SJSA1 (cell line): ENCODE measurements around the gene SUB1. TPM values are rescaled to one million over a fixed set of nuclear protein-coding genes. Genes with fewer than 3 reads are reported as not detected.
"Not testable (repeated sequence)": the region's sequence is repeated elsewhere in the genome, so short reads cannot be mapped to it uniquely, and the experiment has no call there.

Experiments used
- DNase-seq, 2 experiments: peaks; one replicate each; pipeline ENCODE4 v3.0.0-alpha.2; 2015 to 2020; ENCODE audit warnings: low spot score in 2 of 2, low read depth in 1 of 2
- H3K27ac ChIP-seq: fragments of 250-450 bp; sonication (Bioruptor Pico); 2 replicates; pipeline ENCODE4 v1.5.1; 2020; ENCODE audit warnings: mild to moderate bottlenecking, moderate library complexity
- H3K27me3 ChIP-seq: fragments of 250-450 bp; sonication (Bioruptor Pico); replicated peaks from 2 replicates; pipeline ENCODE4 v1.5.1; 2020; ENCODE audit warnings: mild to moderate bottlenecking, moderate library complexity
- H3K36me3 ChIP-seq: fragments of 250-450 bp; sonication (Bioruptor Pico); 2 replicates; pipeline ENCODE4 v1.5.1; 2020; ENCODE audit warnings: mild to moderate bottlenecking
- H3K4me1 ChIP-seq: fragments of 250-450 bp; sonication (Bioruptor Pico); replicated peaks from 2 replicates; pipeline ENCODE4 v1.6.1; 2021; ENCODE audit warnings: mild to moderate bottlenecking
- H3K4me3 ChIP-seq: fragments of 250-450 bp; sonication (Bioruptor Pico); 2 replicates; pipeline ENCODE4 v1.5.1; 2020; ENCODE audit warnings: mild to moderate bottlenecking
- H3K9me3 ChIP-seq: fragments of 250-450 bp; sonication (Bioruptor Pico); replicated peaks from 2 replicates; pipeline ENCODE4 v1.5.1; 2020; ENCODE audit warnings: mild to moderate bottlenecking
- total RNA-seq: library from RNA; depleted of rRNA; stranded (reverse); fragments of >200 nt; shearing (Covaris generic); gene quantifications from 2 replicates; pipeline ENCODE4 v1.2.3, GENCODE V29; 2014

Gene SUB1
- total RNA-seq, 1 experiment from 2014 or later, result 362 TPM

GRCh38 chr5:32552936-32553335 lies 32.4 kb upstream of the SUB1 start:
- H3K4me1 ChIP-seq, result no peaks in the 10 kb centered on the region
- no peaks in the 10 kb centered on the region for H3K9me3 ChIP-seq
- no peak overlapping the region for H3K4me3 ChIP-seq
- no peak for DNase-seq
- H3K36me3 ChIP-seq, result no peaks in the 10 kb centered on the region
- H3K27ac ChIP-seq, result no peak overlapping the region
- H3K27me3 ChIP-seq, result no peaks in the 10 kb centered on the region

GRCh38 chr5:32554181-32554780 lies 31.1 kb upstream of the SUB1 start:
- H3K27me3 ChIP-seq, H3K27ac ChIP-seq, DNase-seq, H3K36me3 ChIP-seq, H3K4me1 ChIP-seq, H3K4me3 ChIP-seq, H3K9me3 ChIP-seq: not testable (repeated sequence)

GRCh38 chr5:32556543-32556942 lies 28.8 kb upstream of the SUB1 start:
- H3K36me3 ChIP-seq, H3K27ac ChIP-seq, DNase-seq, H3K9me3 ChIP-seq, H3K27me3 ChIP-seq, H3K4me3 ChIP-seq, H3K4me1 ChIP-seq: not testable (repeated sequence)

- Histone ChIP-seq H3K36me3 (no peaks in the 10 kb centered on the region), H3K27ac (no peak overlapping the region), H3K27me3 (no peaks in the 10 kb centered on the region), H3K4me1 (no peaks in the 10 kb centered on the region), H3K9me3 (no peaks in the 10 kb centered on the region), H3K4me3 (no peak overlapping the region)
- no peak for DNase-seq
Observed at GRCh38 chr5:32559411-32559810, 25.9 kb upstream of the SUB1 start.

GRCh38 chr5:32559921-32560320 lies 25.4 kb upstream of the SUB1 start:
- Histone ChIP-seq H3K4me1 (no peaks in the 10 kb centered on the region), H3K27ac (no peak overlapping the region), H3K27me3 (no peaks in the 10 kb centered on the region), H3K9me3 (no peaks in the 10 kb centered on the region), H3K4me3 (no peak overlapping the region), H3K36me3 (no peaks in the 10 kb centered on the region)
- DNase-seq, result no peak

- Histone ChIP-seq H3K27me3 (no peaks in the 10 kb centered on the region), H3K4me1 (no peaks in the 10 kb centered on the region), H3K9me3 (no peaks in the 10 kb centered on the region), H3K27ac (no peak overlapping the region), H3K36me3 (no peaks in the 10 kb centered on the region), H3K4me3 (no peak overlapping the region)
- no peak for DNase-seq
Observed at GRCh38 chr5:32562056-32562455, 23.3 kb upstream of the SUB1 start.

GRCh38 chr5:32562843-32563242 lies 22.5 kb upstream of the SUB1 start:
- no peak overlapping the region for H3K27ac ChIP-seq
- H3K9me3 ChIP-seq, result no peaks in the 10 kb centered on the region
- H3K27me3 ChIP-seq, result no peaks in the 10 kb centered on the region
- H3K4me1 ChIP-seq, result no peaks in the 10 kb centered on the region
- H3K4me3 ChIP-seq, result no peak overlapping the region
- no peak for DNase-seq
- H3K36me3 ChIP-seq, result no peaks in the 10 kb centered on the region

- no peaks in the 10 kb centered on the region for H3K4me1 ChIP-seq
- no peaks in the 10 kb centered on the region for H3K36me3 ChIP-seq
- H3K9me3 ChIP-seq, result no peaks in the 10 kb centered on the region
- no peak overlapping the region for H3K27ac ChIP-seq
- H3K4me3 ChIP-seq, result no peak overlapping the region
- no peak for DNase-seq
- no peaks in the 10 kb centered on the region for H3K27me3 ChIP-seq
Observed at GRCh38 chr5:32563614-32564013, 21.7 kb upstream of the SUB1 start.

GRCh38 chr5:32565145-32565544 lies 20.2 kb upstream of the SUB1 start:
- Histone ChIP-seq H3K27me3 (no peaks in the 10 kb centered on the region), H3K4me1 (no peaks in the 10 kb centered on the region), H3K27ac (no peak overlapping the region), H3K9me3 (no peaks in the 10 kb centered on the region), H3K36me3 (no peaks in the 10 kb centered on the region), H3K4me3 (no peak overlapping the region)
- no peak for DNase-seq

- H3K36me3 ChIP-seq, result no peaks in the 10 kb centered on the region
- no peak overlapping the region for H3K4me3 ChIP-seq
- DNase-seq, result no peak
- H3K4me1 ChIP-seq, result no peaks in the 10 kb centered on the region
- no peaks in the 10 kb centered on the region for H3K27me3 ChIP-seq
- H3K27ac ChIP-seq, result no peak overlapping the region
- no peaks in the 10 kb centered on the region for H3K9me3 ChIP-seq
Observed at GRCh38 chr5:32566319-32567111, 18.8 kb upstream of the SUB1 start.

GRCh38 chr5:32571128-32571527 lies 14.2 kb upstream of the SUB1 start:
- H3K4me3 ChIP-seq, result no peak overlapping the region
- H3K4me1 ChIP-seq, result no peaks in the 10 kb centered on the region
- H3K27me3 ChIP-seq, result no peaks in the 10 kb centered on the region
- H3K36me3 ChIP-seq, result no peaks in the 10 kb centered on the region
- DNase-seq, result no peak
- H3K27ac ChIP-seq, result no peak overlapping the region
- H3K9me3 ChIP-seq, result no peaks in the 10 kb centered on the region

GRCh38 chr5:32572778-32573480 lies 12.4 kb upstream of the SUB1 start:
- Histone ChIP-seq H3K4me1 (no peaks in the 10 kb centered on the region), H3K4me3 (no peak overlapping the region)

GRCh38 chr5:32573481-32573854 lies 11.9 kb upstream of the SUB1 start:
- H3K9me3 ChIP-seq, H3K4me1 ChIP-seq, H3K36me3 ChIP-seq, H3K4me3 ChIP-seq, H3K27me3 ChIP-seq, H3K27ac ChIP-seq, DNase-seq: not testable (repeated sequence)

More at GRCh38 chr5:32572778-32573480, 12.4 kb upstream of the SUB1 start:
- no peaks in the 10 kb centered on the region for H3K9me3 ChIP-seq
- no peak for DNase-seq
- H3K27ac ChIP-seq, result no peak overlapping the region
- H3K36me3 ChIP-seq, result no peaks in the 10 kb centered on the region
- no peaks in the 10 kb centered on the region for H3K27me3 ChIP-seq

- no peaks in the 10 kb centered on the region for H3K27me3 ChIP-seq
- H3K9me3 ChIP-seq, result no peaks in the 10 kb centered on the region
- no peak overlapping the region for H3K27ac ChIP-seq
- H3K36me3 ChIP-seq, result no peaks in the 10 kb centered on the region
- no peak overlapping the region for H3K4me3 ChIP-seq
- no peaks in the 10 kb centered on the region for H3K4me1 ChIP-seq
- DNase-seq, result no peak
Observed at GRCh38 chr5:32574540-32575175, 10.7 kb upstream of the SUB1 start.
